IMR-90 (cell line): ENCODE measurements around the gene CHRM1. TPM values are rescaled to one million over a fixed set of nuclear protein-coding genes. Genes with fewer than 3 reads are reported as not detected.
A peak's percentile ranks its signal among the peaks of the same experiment; 100 is the strongest.

Experiments
- ATAC-seq: fragments of 200-7000 bp; cut with Tn5 transposase; 2 replicates; pipeline ENCODE4 v1.9.1; 2020; ENCODE audit warnings: low read depth, mild to moderate bottlenecking, moderate library complexity
- BruUV-seq: library from RNA; stranded (reverse); fragments of 400-500 nt; replicated peaks from 2 replicates; lab custom pipeline; 2021; lab: Mats Ljungman, UMichigan
- CTCF ChIA-PET: fragments of 300-600 bp; formaldehyde crosslinking; extraction: SDS; loops from one replicate; lab custom pipeline; 2021; ENCODE audit warnings: antibody characterized with exemption; lab: Yijun Ruan, JAX
- POLR2A ChIA-PET: fragments of 300-600 bp; sonication (Branson Sonifier 250); formaldehyde crosslinking; loops from one replicate; lab custom pipeline; 2022; ENCODE audit warnings: antibody characterized with exemption; ENCODE audit not compliant: unreplicated experiment; lab: Charles Lee
- DNase-seq: peaks from one replicate; pipeline ENCODE4 v3.0.0; 2013
- H2AFZ ChIP-seq: replicated peaks from 2 replicates; pipeline ENCODE3; 2013; ENCODE audit warnings: low read length, mild to moderate bottlenecking; ENCODE audit not compliant: poor library complexity
- H2AK5ac ChIP-seq: 2 replicates; pipeline ENCODE4 v1.6.1; 2013; ENCODE audit warnings: low read depth, low read length, inconsistent platforms
- H2AK9ac ChIP-seq: replicated peaks from 2 replicates; pipeline ENCODE3; 2013; ENCODE audit warnings: mild to moderate bottlenecking, low read depth, low read length, moderate library complexity; ENCODE audit not compliant: poor library complexity
- H2BK120ac ChIP-seq: 2 replicates; pipeline ENCODE4 v1.6.1; 2013; ENCODE audit warnings: low read depth, low read length, inconsistent platforms
- H2BK15ac ChIP-seq: 3 replicates; pipeline ENCODE4 v1.6.1; 2013; ENCODE audit warnings: low read depth, low read length, inconsistent platforms
- H2BK20ac ChIP-seq: 2 replicates; pipeline ENCODE4 v1.6.1; 2013; ENCODE audit warnings: low read depth, mild to moderate bottlenecking, inconsistent platforms, low read length, moderate library complexity
- H2BK5ac ChIP-seq: 2 replicates; pipeline ENCODE4 v1.6.1; 2013; ENCODE audit warnings: mild to moderate bottlenecking, low read depth, low read length, inconsistent platforms; ENCODE audit not compliant: poor library complexity, severe bottlenecking
- H3K14ac ChIP-seq: replicated peaks from 2 replicates; pipeline ENCODE4 v1.6.1; 2013; ENCODE audit warnings: low read depth, low read length, inconsistent platforms
- H3K18ac ChIP-seq: 2 replicates; pipeline ENCODE4 v1.6.1; 2013; ENCODE audit warnings: low read depth, low read length, control low read depth
- H3K23ac ChIP-seq: 2 replicates; pipeline ENCODE4 v1.6.1; 2013; ENCODE audit warnings: low read depth, low read length, inconsistent platforms
- H3K27ac ChIP-seq: 2 replicates; pipeline ENCODE4 v1.5.1; 2013; ENCODE audit warnings: mild to moderate bottlenecking, control low read depth, low read length; ENCODE audit not compliant: insufficient read depth
- H3K27me3 ChIP-seq: 2 replicates; pipeline ENCODE4 v1.6.1; 2013; ENCODE audit warnings: low read length; ENCODE audit not compliant: control insufficient read depth, insufficient read depth
- H3K36me3 ChIP-seq: 2 replicates; pipeline ENCODE4 v1.6.1; 2013; ENCODE audit warnings: low read length, mixed read lengths; ENCODE audit not compliant: control insufficient read depth, insufficient read depth
- H3K4ac ChIP-seq: 2 replicates; pipeline ENCODE4 v1.6.1; 2013; ENCODE audit warnings: low read depth, low read length, inconsistent platforms
- H3K4me1 ChIP-seq: 2 replicates; pipeline ENCODE4 v1.6.1; 2013; ENCODE audit warnings: low read length, mixed read lengths; ENCODE audit not compliant: control insufficient read depth, insufficient read depth
- H3K4me2 ChIP-seq: 2 replicates; pipeline ENCODE4 v1.6.1; 2013; ENCODE audit warnings: low read depth, mild to moderate bottlenecking, control low read depth, low read length, moderate library complexity
- H3K4me3 ChIP-seq: 2 replicates; pipeline ENCODE4 v1.5.1; 2013; ENCODE audit warnings: low read depth, mild to moderate bottlenecking, control low read depth, low read length, moderate library complexity; ENCODE audit not compliant: insufficient read depth
- H3K56ac ChIP-seq: 2 replicates; pipeline ENCODE4 v1.6.1; 2013; ENCODE audit warnings: low read length, inconsistent platforms; ENCODE audit not compliant: insufficient read depth; ENCODE audit errors: extremely low read depth
- H3K79me1 ChIP-seq, 2 experiments: 2 replicates each; pipeline ENCODE4 v1.6.1; 2013; ENCODE audit warnings: low read length in 2 of 2, inconsistent platforms in 1 of 2, low read depth in 1 of 2
- H3K9ac ChIP-seq: 2 replicates; pipeline ENCODE4 v1.6.1; 2013; ENCODE audit warnings: low read depth, low read length, control low read depth
- H3K9me1 ChIP-seq: 2 replicates; pipeline ENCODE4 v1.6.1; 2013; ENCODE audit warnings: low read length, inconsistent platforms; ENCODE audit not compliant: insufficient read depth
- H3K9me3 ChIP-seq: 2 replicates; pipeline ENCODE4 v1.6.1; 2013; ENCODE audit warnings: low read length; ENCODE audit not compliant: control insufficient read depth, insufficient read depth
- H4K20me1 ChIP-seq: 2 replicates; pipeline ENCODE4 v1.6.1; 2013; ENCODE audit warnings: low read length, inconsistent platforms; ENCODE audit not compliant: insufficient read depth
- H4K5ac ChIP-seq: 2 replicates; pipeline ENCODE4 v1.6.1; 2013; ENCODE audit warnings: mild to moderate bottlenecking, low read depth, low read length, control low read depth
- H4K8ac ChIP-seq, 2 experiments: 2 replicates each; pipeline ENCODE4 v1.6.1; 2013; ENCODE audit warnings: low read depth in 2 of 2, low read length in 2 of 2, control low read depth in 1 of 2, inconsistent platforms in 1 of 2
- H4K91ac ChIP-seq: 2 replicates; pipeline ENCODE4 v1.6.1; 2013; ENCODE audit warnings: low read depth, low read length, inconsistent platforms; ENCODE audit not compliant: insufficient read depth
- BHLHE40 ChIP-seq: fragments of 150-350 bp; IDR thresholded peaks from 2 replicates; pipeline ENCODE4 v1.6.1; 2016; ENCODE audit warnings: mild to moderate bottlenecking, low read depth, low read length
- CEBPB ChIP-seq: IDR thresholded peaks from 2 replicates; pipeline ENCODE4 v1.6.1; 2012; ENCODE audit warnings: low read depth, low read length, improper control_type of control experiment
- MAFK ChIP-seq: IDR thresholded peaks from 2 replicates; pipeline ENCODE4 v1.6.1; 2012; ENCODE audit warnings: low read depth, low read length, improper control_type of control experiment
- MAZ ChIP-seq: IDR thresholded peaks from 2 replicates; pipeline ENCODE4 v1.6.1; 2012; ENCODE audit warnings: low read depth, mild to moderate bottlenecking, low read length, improper control_type of control experiment, moderate library complexity, borderline replicate concordance
- MXI1 ChIP-seq: IDR thresholded peaks from 2 replicates; pipeline ENCODE4 v1.6.1; 2012; ENCODE audit warnings: low read depth, mild to moderate bottlenecking, low read length, moderate library complexity, borderline replicate concordance
- NFE2L2 ChIP-seq: fragments of 150-350 bp; IDR thresholded peaks from 2 replicates; pipeline ENCODE4 v1.6.1; 2016; ENCODE audit warnings: low read depth, mild to moderate bottlenecking, low read length
- POLR2A ChIP-seq: IDR thresholded peaks from 2 replicates; pipeline ENCODE4 v1.6.1; 2012; ENCODE audit warnings: mild to moderate bottlenecking, low read depth, low read length
- RAD21 ChIP-seq: IDR thresholded peaks from 2 replicates; pipeline ENCODE4 v1.6.1; 2012; ENCODE audit warnings: low read length, improper control_type of control experiment
- RCOR1 ChIP-seq: IDR thresholded peaks from 2 replicates; pipeline ENCODE4 v1.6.1; 2012; ENCODE audit warnings: mild to moderate bottlenecking, low read length, improper control_type of control experiment; ENCODE audit not compliant: insufficient replicate concordance
- RFX5 ChIP-seq: IDR thresholded peaks from 2 replicates; pipeline ENCODE4 v1.8.0; 2012; ENCODE audit warnings: low read depth, mild to moderate bottlenecking, low read length, moderate library complexity
- WGBS, 2 experiments: methylation state at CpG; one replicate each; pipeline versions ENCODE4 v1.1.5 to v1.1.7; 2013; ENCODE audit warnings: missing lambda C conversion rate in 2 of 2; ENCODE audit not compliant: insufficient read length in 1 of 2; ENCODE audit errors: extremely low coverage in 2 of 2; 5-methylcytosine and 5-hydroxymethylcytosine counted together
- dilution Hi-C: fragments of 300-500 bp; cut with HindIII; formaldehyde crosslinking; loops from one replicate; pipeline ENCODE4 v1.14.3; 2018; ENCODE audit warnings: low sequenced_read_pairs; ENCODE audit not compliant: unreplicated experiment
- in situ Hi-C: fragments of 300-500 bp; cut with MboI; formaldehyde crosslinking; loops from 3 replicates; pipeline ENCODE4 v1.14.3; 2019; ENCODE audit warnings: low sequenced_read_pairs, inconsistent platforms, mixed read lengths
- intact Hi-C: fragments of 100-400 bp; cut with micrococcal nuclease; formaldehyde crosslinking; loops from 2 replicates; pipeline ENCODE4 v1.10.0; 2022
- polyA plus RNA-seq, 3 experiments: library from polyadenylated mRNA; depleted of rRNA; stranded (reverse); fragments of >200 nt; gene quantifications; 2 replicates each; pipeline ENCODE4 v1.2.3, GENCODE V29; 2012; ENCODE audit warnings: low replicate concordance in 1 of 3
- total RNA-seq: library from RNA; depleted of rRNA; stranded (reverse); fragments of >200 nt; gene quantifications from 2 replicates; pipeline ENCODE4 v1.2.3, GENCODE V29; 2012
- TF ChIP-seq, protein P1 (sequence below): fragments of 150-350 bp; IDR thresholded peaks from 2 replicates; pipeline ENCODE4 v1.6.1; 2017; ENCODE audit warnings: mild to moderate bottlenecking, antibody characterized with exemption, low read length, low read depth
- TF ChIP-seq, protein P2 (sequence below): conservative IDR thresholded peaks from 2 replicates; pipeline ENCODE4 v1.5.1; 2012; ENCODE audit warnings: mild to moderate bottlenecking, low read depth, low read length, improper control_type of control experiment
- TF ChIP-seq, protein P3 (sequence below): fragments of 150-350 bp; IDR thresholded peaks from 2 replicates; pipeline ENCODE4 v1.6.1; 2016; ENCODE audit warnings: low read depth, mild to moderate bottlenecking, low read length, moderate library complexity, borderline replicate concordance

CHRM1 gene
- total and polyA plus RNA-seq, 2 of the 4 experiments (the other 2 are of a cell fraction) = not detected

DNA sequence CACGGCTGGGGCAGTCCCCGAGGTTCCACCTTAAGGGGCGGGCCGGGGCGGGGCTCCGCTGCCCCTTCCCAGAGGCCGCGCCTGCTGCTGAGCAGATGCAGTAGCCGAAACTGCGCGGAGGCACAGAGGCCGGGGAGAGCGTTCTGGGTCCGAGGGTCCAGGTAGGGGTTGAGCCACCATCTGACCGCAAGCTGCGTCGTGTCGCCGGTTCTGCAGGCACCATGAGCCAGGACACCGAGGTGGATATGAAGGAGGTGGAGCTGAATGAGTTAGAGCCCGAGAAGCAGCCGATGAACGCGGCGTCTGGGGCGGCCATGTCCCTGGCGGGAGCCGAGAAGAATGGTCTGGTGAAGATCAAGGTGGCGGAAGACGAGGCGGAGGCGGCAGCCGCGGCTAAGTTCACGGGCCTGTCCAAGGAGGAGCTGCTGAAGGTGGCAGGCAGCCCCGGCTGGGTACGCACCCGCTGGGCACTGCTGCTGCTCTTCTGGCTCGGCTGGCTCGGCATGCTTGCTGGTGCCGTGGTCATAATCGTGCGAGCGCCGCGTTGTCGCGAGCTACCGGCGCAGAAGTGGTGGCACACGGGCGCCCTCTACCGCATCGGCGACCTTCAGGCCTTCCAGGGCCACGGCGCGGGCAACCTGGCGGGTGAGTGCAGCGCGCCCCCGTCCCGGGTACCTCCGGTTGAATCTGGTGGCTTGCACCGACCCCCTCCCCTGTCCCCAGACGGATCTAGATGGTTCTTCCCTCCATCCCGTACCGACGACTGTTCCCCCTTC lies 40.2 kb downstream of the CHRM1 start, which contains the start of gene SLC3A2:
Gene SLC3A2, plus strand, starts transcription at position 94 of the 776 bp plus-strand sequence. Its CDS starts 128 bp downstream, at position 222.
- dilution Hi-C loops = no loop called here
- in situ Hi-C loops = loop anchor here (25.0 kb wide), 1 partner anchor 781 kb away; the partner anchor contains the start of gene ATL3
- Histone ChIP-seq H3K4me3 (peak within 1 kb of the TSS; percentile 92), H4K5ac (peak within 1 kb of the TSS; percentile 100), H3K79me1 (peaks cover 21 to 60% of the 10 kb centered on the region in 2 experiments), H2AFZ (peak within 1 kb of the TSS; percentile 87), H2BK120ac (peak within 1 kb of the TSS; percentile 96), H3K27ac (peak within 1 kb of the TSS; percentile 98), H3K56ac (peak within 1 kb of the TSS; percentile 100), H3K4ac (peak within 1 kb of the TSS; percentile 100), H4K91ac (peak within 1 kb of the TSS; percentile 100), H2BK5ac (peak within 1 kb of the TSS; percentile 96), H3K18ac (peak within 1 kb of the TSS; percentile 100), H3K14ac (peak within 1 kb of the TSS; percentile 100), H2BK15ac (peak within 1 kb of the TSS; percentile 97), H3K23ac (peak within 1 kb of the TSS; percentile 100), H3K9ac (peak within 1 kb of the TSS; percentile 100), H3K9me3 (no peaks in the 10 kb centered on the region), H3K27me3 (no peaks in the 10 kb centered on the region), H3K9me1 (peaks cover 9% of the 10 kb centered on the region; the same call in 1 of the 2 replicates), H3K4me2 (peak within 1 kb of the TSS; percentile 98), H4K8ac (peak within 1 kb of the TSS; percentile 96 to 100), H4K20me1 (peaks cover 41% of the 10 kb centered on the region), H2AK5ac (peak within 1 kb of the TSS; percentile 100), H3K36me3 (peaks cover 38% of the 10 kb centered on the region), H2AK9ac (peak within 1 kb of the TSS; percentile 99), H2BK20ac (peak within 1 kb of the TSS; percentile 89), H3K4me1 (peaks cover 23% of the 10 kb centered on the region)
- ChIA-PET POLR2A (interaction anchor here (1.0 to 1.4 kb wide), 2 partner anchors 9 to 40 kb away, joined by 6 to 8 read pairs; no protein-coding TSS in a partner anchor), CTCF (interaction anchor here (0.6 to 1.9 kb wide), 6 partner anchors 18 to 282 kb away, joined by 3 to 7 read pairs (median 5); no protein-coding TSS in a partner anchor)
- peak; percentile 82 for DNase-seq
- 0% methylated on average over 40 of the region's 69 CpGs; no CpG with 5 or more reads in 1 of the 2 experiments for WGBS, 2 experiments
- TSS peak; percentile 85 for BruUV-seq
- peak; percentile 85 for ATAC-seq
- intact Hi-C loops = loop anchor here (1.0 to 5.0 kb wide), 2 partner anchors 40 to 94 kb away; partner anchors contain the start of gene TMEM179B
- TF ChIP-seq, protein P1, sequence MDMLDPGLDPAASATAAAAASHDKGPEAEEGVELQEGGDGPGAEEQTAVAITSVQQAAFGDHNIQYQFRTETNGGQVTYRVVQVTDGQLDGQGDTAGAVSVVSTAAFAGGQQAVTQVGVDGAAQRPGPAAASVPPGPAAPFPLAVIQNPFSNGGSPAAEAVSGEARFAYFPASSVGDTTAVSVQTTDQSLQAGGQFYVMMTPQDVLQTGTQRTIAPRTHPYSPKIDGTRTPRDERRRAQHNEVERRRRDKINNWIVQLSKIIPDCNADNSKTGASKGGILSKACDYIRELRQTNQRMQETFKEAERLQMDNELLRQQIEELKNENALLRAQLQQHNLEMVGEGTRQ = no peak
- TF ChIP-seq, protein P2, sequence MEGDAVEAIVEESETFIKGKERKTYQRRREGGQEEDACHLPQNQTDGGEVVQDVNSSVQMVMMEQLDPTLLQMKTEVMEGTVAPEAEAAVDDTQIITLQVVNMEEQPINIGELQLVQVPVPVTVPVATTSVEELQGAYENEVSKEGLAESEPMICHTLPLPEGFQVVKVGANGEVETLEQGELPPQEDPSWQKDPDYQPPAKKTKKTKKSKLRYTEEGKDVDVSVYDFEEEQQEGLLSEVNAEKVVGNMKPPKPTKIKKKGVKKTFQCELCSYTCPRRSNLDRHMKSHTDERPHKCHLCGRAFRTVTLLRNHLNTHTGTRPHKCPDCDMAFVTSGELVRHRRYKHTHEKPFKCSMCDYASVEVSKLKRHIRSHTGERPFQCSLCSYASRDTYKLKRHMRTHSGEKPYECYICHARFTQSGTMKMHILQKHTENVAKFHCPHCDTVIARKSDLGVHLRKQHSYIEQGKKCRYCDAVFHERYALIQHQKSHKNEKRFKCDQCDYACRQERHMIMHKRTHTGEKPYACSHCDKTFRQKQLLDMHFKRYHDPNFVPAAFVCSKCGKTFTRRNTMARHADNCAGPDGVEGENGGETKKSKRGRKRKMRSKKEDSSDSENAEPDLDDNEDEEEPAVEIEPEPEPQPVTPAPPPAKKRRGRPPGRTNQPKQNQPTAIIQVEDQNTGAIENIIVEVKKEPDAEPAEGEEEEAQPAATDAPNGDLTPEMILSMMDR = peak; percentile 71
- TF ChIP-seq MXI1 (peak; percentile 92), MAFK (no peak), MAZ (peak; percentile 24; the same call in 1 of the 2 replicates), RAD21 (peak; percentile 61), NFE2L2 (no peak), RCOR1 (no peak), BHLHE40 (no peak), POLR2A (peak; percentile 97), RFX5 (no peak), CEBPB (no peak)
- TF ChIP-seq, protein P3, sequence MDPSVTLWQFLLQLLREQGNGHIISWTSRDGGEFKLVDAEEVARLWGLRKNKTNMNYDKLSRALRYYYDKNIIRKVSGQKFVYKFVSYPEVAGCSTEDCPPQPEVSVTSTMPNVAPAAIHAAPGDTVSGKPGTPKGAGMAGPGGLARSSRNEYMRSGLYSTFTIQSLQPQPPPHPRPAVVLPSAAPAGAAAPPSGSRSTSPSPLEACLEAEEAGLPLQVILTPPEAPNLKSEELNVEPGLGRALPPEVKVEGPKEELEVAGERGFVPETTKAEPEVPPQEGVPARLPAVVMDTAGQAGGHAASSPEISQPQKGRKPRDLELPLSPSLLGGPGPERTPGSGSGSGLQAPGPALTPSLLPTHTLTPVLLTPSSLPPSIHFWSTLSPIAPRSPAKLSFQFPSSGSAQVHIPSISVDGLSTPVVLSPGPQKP = no peak
